ENCODE measurements around the gene UBTD1. TPM values are rescaled to one million over a fixed set of nuclear protein-coding genes. Genes with fewer than 3 reads are reported as not detected.

The UBTD1 gene
- total RNA-seq, 1 donor from 2014 or later = 33.0 TPM

- DNase-seq (ENCODE audit: low spot score in 2 of 2) = no peak
- peak overlapping the region; percentile 95 to 97 for H3K27ac ChIP-seq
- intact Hi-C loops (cut with DNase I) = no loop called here
Observed at GRCh38 chr10:97540669-97541500, 42.2 kb downstream of the UBTD1 start.

GRCh38 chr10:97542169-97543024, 43.7 kb downstream of the UBTD1 start:
- intact Hi-C loops (cut with DNase I) = loop anchor here (1.0 kb wide), 1 partner anchor 44 kb away; the partner anchor contains the start of genes MMS19 and UBTD1
- no peak for TF ChIP-seq CTCF (IDR thresholded peaks at IDR 0.05)
- no peak overlapping the region for H3K4me3 ChIP-seq
- H3K27ac ChIP-seq = peak overlapping the region; percentile 95 to 97
- DNase-seq (ENCODE audit: low spot score in 2 of 2) = peak; percentile 76 to 93
- H3K9me3 ChIP-seq = no peaks in the 10 kb centered on the region
- H3K36me3 ChIP-seq = no peaks in the 10 kb centered on the region
- peaks cover 15 to 52% of the 10 kb centered on the region in 2 donors for H3K4me1 ChIP-seq
- no peaks in the 10 kb centered on the region for H3K27me3 ChIP-seq

More at GRCh38 chr10:97540669-97541500, 42.2 kb downstream of the UBTD1 start:
- H3K27me3 ChIP-seq = no peaks in the 10 kb centered on the region
- H3K4me1 ChIP-seq = peaks cover 15 to 52% of the 10 kb centered on the region in 2 donors
- no peaks in the 10 kb centered on the region for H3K36me3 ChIP-seq
- no peak overlapping the region for H3K4me3 ChIP-seq
- no peaks in the 10 kb centered on the region for H3K9me3 ChIP-seq
- TF ChIP-seq CTCF (IDR thresholded peaks at IDR 0.05) = peak in 1 of 3 experiments; percentile 25

GRCh38 chr10:97543025-97543546, 44.4 kb downstream of the UBTD1 start:
- DNase-seq (ENCODE audit: low spot score in 2 of 2) = peak; percentile 84 to 95
- TF ChIP-seq CTCF (IDR thresholded peaks at IDR 0.05) = no peak
- Histone ChIP-seq H3K36me3 (no peaks in the 10 kb centered on the region), H3K27ac (peak overlapping the region; percentile 95 to 97), H3K27me3 (no peaks in the 10 kb centered on the region), H3K4me3 (no peak overlapping the region), H3K9me3 (no peaks in the 10 kb centered on the region), H3K4me1 (peaks cover 15 to 52% of the 10 kb centered on the region in 2 donors)
- intact Hi-C loops (cut with DNase I) = loop anchor here (1.0 kb wide), 1 partner anchor 45 kb away; the partner anchor contains the start of genes MMS19 and UBTD1

- no peak overlapping the region for H3K4me3 ChIP-seq
- no peaks in the 10 kb centered on the region for H3K36me3 ChIP-seq
- no peaks in the 10 kb centered on the region for H3K9me3 ChIP-seq
- intact Hi-C loops (cut with DNase I) = no loop called here
- no peak for DNase-seq (ENCODE audit: low spot score in 2 of 2)
- no peaks in the 10 kb centered on the region for H3K27me3 ChIP-seq
- TF ChIP-seq CTCF (IDR thresholded peaks at IDR 0.05) = no peak
- H3K27ac ChIP-seq = no peak overlapping the region
- peaks cover 10 to 27% of the 10 kb centered on the region in 2 donors for H3K4me1 ChIP-seq
Observed at GRCh38 chr10:97546456-97547270, 47.9 kb downstream of the UBTD1 start.

- Histone ChIP-seq H3K4me3 (no peak overlapping the region), H3K9me3 (no peaks in the 10 kb centered on the region), H3K27me3 (no peaks in the 10 kb centered on the region), H3K4me1 (peaks cover 7 to 23% of the 10 kb centered on the region in 2 donors), H3K27ac (no peak overlapping the region), H3K36me3 (no peaks in the 10 kb centered on the region)
- intact Hi-C loops (cut with DNase I) = no loop called here
- TF ChIP-seq CTCF (IDR thresholded peaks at IDR 0.05) = no peak
- DNase-seq (ENCODE audit: low spot score in 2 of 2) = no peak
Observed at GRCh38 chr10:97547271-97547600, 48.5 kb downstream of the UBTD1 start.

All from ascending aorta (tissue), 2 donors.